ENCODE results near the gene DPH6.
"Not testable (repeated sequence)": the region's sequence is repeated elsewhere in the genome, so short reads cannot be mapped to it uniquely, and the experiment has no call there.

Gene DPH6

DNA sequence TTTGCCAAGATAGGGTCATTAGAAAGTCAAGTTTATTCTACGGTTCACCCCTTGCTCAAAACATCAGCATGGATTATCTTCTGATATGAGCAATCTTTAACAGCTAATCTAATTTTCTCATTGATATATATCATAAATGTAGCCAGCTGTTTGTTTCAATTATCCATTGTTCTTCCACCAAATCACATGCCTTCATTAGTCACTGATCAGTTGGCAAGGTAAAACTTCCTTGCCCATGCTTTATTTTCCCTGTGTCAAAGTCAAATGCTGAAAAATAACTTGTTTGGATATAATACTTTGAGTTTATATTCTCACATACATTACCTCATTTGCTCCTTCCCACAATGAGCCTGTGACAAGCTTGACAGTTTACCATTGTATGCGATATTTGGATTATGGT lies 60.6 kb downstream of the DPH6 start:
- DNase-seq (ENCODE audit: low read depth) = no peak

DNA sequence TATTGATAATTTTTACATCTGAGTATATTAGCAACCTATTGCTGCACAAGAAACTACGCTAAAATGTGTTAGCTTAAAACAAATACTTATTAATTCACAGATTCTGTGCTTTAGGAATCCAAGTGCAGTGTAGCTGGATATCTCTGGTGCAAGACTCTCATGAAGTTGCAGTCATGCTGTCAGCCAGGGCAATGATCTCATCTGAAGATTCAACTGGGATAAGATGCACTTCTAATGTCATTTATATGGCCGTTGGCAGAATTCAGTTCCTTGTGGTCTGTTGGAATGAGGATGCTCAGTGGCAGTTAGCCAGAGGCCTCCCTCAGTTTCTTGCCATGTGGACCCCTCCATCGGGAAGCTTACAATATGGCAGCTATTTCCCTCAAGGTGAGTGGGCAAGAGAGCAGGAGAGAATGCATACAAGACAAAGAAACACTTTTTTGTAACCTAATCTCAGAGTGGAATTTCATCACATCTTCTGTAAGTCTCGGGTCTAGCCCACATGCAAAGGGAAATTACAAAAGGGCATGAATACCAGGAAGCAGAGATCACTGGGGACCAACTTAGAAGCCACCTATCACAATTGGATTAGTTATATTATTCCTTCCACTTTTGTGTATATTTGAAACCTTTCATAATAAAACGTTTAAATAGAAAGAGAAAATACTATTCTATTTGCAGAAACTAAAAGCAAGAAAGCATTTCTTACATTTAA lies 61.6 kb downstream of the DPH6 start:
- DNase-seq (ENCODE audit: low read depth) = no peak

DNA sequence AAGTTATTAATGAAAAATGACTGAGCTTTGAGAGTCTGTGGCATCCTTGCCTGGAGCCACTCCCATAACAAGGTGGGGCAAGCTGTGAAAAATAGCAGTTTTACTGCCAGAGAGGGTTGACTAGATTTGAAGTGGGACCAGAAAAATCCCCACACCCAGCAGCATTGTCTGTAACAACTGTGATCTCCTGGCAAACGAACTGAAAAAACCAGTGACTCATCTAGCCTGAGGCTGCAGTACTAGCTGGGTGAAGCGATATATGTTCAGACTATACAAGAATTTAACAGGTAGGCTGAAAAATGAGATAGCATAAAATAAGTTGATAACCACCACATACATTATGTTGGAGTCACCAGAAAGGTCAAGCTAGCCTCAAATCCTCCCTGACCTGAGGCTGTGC lies 64.0 kb downstream of the DPH6 start:
- DNase-seq (ENCODE audit: low read depth) = peak; percentile 19

DNA sequence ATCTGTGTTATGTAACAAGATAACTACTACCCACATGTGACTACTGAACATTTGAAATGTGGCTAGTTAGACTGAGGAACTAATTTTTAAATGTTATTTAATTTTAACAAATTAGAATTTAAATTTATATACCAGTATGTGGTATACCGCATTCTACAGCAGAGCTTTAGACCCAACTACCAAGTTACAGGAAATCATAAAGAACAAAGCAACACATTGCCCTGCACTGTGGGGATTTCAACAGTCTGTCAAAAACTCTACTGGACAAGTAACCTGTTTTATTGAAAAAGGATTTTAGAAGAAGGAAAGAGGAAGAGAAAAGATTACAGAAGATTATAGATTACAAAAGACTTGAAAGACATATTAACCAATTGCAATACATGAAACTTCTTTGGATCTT lies 64.9 kb downstream of the DPH6 start:
- no peak for DNase-seq (ENCODE audit: low read depth)

DNA sequence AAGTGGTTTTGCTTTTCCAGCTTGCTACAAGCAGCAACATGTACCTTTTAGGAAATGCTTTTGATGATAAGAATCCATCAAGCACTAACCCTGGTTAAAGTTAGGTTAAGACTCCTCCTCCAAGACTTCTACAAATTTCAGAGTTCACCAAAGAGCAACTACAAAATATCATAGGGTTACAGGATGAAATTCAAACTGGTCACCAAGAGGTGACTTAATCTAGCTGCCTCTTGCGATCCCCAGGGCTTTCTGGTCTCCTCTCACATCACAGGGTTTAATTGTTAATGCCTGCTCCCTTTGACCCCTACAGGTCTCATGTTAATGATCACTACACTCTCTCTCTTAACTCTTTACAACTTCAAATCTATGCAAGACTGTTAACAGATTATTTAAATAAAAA lies 66.5 kb downstream of the DPH6 start:
- no peak for DNase-seq (ENCODE audit: low read depth)

DNA sequence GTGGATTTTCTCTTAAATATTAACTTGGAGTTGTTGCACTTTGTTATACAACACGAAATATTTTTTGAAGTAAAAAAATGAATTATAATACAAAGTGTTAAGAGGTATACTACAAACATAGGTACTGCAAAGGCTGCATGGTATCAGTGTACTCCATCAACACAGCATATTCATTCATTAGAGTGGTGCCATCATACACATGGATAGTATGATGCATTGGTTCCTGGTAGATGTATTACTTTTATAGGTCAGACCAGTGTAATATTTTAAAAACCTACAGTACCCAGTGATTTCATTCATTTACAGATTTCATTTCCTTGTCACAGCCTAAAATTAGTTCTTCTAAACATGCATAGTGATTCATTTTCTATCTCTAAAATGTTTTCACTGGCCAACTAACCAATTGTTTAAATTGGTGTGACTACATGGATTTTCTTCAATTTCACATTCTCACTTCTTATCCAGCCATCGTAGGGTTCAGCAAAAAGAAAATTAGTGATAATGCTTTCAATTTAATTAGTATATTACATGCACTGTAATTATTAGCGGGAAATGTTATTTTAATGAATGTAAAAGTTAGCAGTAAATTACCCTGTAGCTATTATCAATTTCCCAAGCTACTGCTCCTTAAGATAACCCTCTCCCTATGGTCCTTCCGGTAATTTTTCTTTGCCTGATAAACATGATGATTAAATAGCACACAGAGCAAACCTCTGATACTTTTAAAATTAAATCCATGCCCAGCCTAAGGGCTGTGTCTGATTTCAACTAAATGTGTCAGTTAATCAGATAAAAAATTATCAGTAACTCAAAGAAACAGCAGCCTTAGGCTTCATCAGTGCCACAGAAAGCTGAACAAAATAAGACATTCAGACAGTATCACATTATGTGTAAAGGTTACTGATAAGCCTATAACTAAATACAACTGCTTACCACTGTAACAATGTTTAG lies 68.4 kb downstream of the DPH6 start:
- no peak for DNase-seq (ENCODE audit: low read depth)

DNA sequence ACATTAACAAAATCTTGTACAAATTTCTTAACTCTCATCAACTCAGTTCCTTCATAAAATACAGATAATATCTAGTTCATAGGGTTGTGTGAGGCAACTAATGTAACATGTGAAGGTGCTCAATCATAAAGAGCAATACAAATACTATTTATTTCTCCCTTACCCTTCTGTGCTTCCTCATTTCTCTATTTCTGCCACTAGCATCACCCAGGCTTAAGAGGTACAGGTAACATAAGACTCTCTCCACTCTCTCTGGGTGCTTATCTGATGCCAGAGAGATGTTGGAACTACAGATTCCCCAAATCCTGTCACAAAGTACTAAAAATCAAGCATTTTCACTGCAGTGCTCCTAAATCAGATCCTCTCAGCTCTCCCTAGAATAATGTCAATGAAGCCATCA lies 74.9 kb downstream of the DPH6 start:
- no peak for DNase-seq (ENCODE audit: low read depth)

DNA sequence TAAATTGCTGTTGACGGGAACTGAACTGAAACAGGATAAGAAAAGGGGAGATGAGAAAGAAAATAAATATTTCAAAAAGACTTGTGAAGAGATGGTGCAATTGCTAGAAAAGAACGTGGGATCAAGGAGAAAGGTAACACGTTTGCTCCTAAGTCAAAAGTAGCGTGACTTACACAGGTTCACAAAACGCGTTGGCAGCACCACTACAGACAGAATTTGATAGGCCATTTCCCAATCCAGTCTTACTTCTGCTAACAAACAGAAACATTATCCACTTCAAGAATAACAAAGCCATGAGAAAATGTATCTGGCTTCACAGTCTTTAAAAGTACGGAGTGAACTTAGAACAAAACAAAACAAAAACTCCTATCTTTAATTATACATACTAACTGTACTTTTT lies 75.5 kb downstream of the DPH6 start:
- no peak for DNase-seq (ENCODE audit: low read depth)

DNA sequence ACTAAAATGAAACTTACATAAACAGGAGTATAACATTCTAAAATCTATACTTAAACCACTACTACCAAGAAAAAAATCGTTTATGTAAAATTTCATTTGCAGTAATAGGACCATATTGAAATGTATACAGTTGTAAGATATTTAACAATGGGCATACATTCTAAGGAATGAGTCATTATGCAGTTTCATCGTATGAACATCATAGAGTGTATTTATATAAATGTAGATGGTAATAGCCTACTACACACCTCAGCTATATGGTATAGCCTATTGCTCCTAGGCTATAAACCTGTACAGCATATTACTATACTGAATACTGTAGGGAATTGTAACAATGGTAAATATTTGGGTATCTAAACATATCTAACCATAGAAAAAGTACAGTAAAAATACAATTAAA lies 79.5 kb downstream of the DPH6 start:
- DNase-seq (ENCODE audit: low read depth) = no peak

DNA sequence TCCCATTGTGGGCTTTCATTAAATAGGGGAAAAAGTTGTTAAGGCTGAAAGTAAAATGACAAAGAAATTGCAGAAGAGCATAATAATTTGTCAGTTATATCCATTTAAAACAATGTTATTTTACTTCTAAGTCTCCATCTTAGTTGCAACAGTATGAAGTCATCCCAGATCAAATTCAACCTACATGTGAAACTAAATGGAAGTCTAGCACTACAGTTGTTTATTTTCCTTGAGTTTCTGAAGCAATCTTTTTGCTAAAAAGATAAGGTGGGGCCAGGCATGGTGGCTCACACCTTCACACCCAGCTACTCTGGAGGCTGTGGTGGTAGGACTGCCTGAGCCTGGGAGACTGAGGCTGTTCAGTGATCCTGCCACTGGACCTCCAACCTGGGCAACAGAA lies 80.2 kb downstream of the DPH6 start:
- no peak for DNase-seq (ENCODE audit: low read depth)

DNA sequence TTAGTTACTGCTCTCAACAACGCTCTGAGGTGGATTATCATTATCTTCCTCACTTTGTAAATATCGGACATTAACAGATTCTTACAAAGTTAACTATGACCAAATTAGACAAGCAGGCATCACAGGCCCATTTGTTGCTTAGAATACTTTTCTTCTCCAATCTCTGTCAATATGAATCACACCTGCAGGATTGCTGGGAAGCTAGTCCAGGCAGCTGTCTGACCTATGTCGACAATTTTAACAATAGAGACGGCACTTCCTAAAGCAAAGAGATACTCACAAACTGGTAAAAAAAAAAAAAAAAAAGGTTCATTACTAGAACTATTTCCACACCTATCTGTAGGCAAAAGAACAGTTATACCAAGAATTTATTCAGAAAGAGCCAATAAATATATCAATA lies 85.3 kb downstream of the DPH6 start:
- DNase-seq (ENCODE audit: low read depth) = no peak

DNA sequence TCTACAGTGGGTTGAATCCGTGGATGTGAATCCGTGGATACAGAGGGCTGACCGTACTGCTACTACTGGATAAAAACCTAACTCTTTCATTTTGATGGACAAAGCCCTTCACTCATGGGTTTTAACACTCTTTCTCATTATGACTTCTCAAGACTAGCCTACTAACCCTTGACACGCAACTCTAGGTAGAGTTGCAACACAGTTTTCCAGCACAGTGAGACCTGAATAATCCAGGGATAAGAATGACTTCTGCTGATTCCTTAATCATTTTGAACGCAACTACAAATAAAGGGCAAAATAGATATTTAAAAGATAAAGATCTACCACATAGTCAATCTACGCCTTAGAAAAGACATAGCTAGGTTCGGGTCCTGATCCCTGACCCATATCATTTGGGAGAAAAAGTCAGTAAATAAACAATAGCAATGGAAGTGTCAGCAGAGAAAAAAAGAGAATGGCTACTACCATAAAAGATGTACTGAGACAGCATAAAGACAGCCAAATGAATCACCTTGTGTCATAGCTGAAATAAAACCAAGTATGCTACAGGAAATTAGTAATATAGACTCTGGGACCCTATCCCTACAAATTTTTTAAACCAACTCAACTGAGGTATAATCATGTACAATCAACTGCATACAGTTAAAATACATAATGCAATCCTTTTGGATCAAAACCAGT lies 87.6 kb downstream of the DPH6 start:
- DNase-seq (ENCODE audit: low read depth) = no peak

DNA sequence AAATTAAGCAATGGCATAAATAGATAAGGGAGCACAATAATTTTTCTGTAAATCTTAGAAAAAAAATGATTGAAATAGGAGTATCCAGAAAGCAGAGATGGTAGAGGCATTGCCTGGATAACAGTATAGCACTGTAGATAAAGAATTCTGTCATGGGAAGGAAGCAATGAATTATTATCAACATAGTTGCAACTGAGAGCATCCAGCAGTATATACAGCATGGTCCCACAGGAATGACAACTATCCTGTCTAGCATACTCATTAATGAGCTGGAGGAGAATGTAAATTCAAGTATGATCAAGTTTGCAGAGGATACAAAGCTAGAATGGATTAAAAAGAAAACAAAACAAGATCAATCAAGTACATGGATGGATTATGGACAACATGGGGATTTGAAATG lies 90.8 kb downstream of the DPH6 start:
- no peak for DNase-seq (ENCODE audit: low read depth)

DNA sequence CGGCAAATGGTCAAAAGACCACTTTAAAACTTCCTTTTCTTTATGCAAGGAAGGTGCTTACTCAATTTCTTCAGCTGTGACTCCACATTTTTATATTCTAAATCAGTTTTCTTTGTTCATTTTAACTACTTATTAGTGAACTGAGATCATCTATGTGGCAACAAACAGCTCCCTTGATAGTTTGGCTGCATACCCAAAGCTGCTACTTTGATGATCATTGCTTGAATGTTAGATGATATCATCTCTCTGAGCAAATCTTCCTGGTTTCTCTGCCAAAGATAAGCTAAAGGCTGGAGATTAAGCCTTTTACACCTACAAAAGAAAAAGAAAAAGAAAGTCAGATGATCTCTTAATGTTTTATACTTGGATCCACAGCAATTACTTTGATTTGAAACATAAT lies 95.5 kb downstream of the DPH6 start:
- DNase-seq (ENCODE audit: low read depth) = peak; percentile 68

DNA sequence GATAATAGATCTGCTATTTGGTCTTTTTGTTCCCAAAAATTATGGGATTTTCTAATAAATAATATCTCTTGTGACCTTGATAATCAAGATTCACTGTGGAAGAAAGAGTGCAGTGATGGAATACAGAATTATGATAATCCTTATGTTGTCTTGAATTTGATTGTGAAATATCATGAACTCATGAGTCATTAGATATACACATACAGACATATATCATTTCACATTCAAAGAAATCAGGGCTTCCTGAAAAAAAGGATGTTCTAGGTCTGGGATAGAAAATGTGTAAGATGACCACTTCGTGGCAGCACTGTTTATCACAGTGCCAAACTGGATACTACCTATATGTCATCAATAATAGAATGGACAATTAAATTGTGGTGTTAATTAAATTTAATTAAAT lies 97.7 kb downstream of the DPH6 start:
- no peak for DNase-seq (ENCODE audit: low read depth)

DNA sequence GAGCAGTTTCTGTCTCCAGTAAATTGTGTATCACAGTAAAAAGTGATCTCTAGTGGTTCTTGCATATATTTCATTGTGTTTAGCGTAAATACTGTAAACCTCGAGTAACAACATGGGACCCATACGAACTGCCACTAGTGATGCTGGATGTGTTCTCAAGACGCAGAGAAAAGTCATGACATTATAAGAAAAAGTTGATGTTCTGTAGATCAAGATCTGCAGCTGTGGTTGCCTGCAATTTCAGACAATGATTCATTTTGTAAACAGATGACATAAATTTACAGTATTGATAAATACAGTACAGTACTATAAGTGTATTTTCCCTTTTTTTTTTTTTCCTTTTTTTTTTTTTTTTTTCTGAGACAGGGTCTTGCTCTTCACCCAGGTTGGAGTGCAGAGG lies 100.1 kb downstream of the DPH6 start:
- no peak for DNase-seq (ENCODE audit: low read depth)

DNA sequence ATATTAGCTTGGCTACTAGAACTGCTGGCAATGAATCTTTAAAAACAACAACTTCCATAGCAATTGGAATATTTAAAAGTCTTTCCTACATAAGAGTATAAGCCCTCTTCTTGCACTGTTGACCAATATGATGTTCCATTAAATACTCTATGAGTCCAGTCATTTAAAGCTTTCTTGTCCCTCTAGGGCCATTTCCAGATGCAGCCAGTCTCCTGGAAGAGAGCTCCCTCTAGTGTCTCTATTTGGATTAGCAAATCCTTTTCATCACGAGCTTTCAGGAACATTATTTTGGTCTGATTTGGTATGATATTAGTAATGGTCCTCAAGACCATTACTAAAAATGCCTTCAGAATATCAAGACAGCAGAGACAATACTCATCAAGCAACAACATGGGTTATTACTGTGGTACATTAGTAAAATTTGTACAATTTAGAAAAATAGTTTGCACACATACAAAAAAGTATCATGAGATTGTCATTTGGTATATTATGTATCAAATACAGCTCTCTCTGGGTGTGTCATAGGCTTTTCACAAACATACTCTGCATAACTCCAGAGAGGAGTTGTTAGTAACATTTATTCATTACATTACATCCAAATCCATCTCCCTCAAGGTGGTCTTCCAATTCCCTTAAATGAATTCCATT lies 101.3 kb downstream of the DPH6 start:
- peak; percentile 36 for DNase-seq (ENCODE audit: low read depth)

DNA sequence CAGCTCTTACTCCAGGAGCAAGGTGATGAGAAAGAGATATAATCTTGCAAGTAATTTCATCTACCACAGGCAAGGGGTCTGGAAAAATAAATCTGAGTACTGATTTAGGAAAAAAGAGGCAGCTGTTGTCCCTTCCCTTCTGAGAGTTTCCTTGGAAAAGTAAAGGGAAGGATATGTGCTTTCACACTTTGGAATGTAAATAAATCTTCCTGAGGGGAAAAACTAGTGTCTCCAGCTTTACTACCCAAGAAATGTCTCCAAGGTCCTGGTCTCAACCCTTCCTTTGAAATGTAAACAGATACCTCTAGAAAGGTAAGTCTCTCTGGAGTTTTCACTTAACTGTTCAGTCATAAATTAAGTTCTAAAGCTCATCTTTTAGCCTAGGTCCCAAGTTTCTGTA lies 102.6 kb downstream of the DPH6 start:
- DNase-seq (ENCODE audit: low read depth) = no peak

DNA sequence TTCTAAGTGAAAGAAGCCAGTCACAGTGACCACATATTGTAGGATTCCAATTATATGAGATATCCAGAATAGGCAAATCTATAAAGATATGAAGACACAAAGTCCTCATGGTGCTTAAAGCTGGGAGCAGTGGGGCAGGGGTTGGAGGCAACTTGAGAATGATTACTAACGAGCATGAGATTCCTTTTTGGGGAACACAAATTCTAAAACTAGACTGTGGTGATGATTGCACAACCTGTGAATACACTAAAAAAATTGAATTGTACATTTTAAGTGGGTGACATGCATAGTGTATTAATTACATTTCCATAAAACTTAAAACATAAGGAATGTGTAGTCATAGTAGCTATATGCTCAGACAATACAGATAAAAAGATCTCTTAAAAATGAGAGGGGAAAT lies 103.2 kb downstream of the DPH6 start:
- DNase-seq (ENCODE audit: low read depth) = no peak

DNA sequence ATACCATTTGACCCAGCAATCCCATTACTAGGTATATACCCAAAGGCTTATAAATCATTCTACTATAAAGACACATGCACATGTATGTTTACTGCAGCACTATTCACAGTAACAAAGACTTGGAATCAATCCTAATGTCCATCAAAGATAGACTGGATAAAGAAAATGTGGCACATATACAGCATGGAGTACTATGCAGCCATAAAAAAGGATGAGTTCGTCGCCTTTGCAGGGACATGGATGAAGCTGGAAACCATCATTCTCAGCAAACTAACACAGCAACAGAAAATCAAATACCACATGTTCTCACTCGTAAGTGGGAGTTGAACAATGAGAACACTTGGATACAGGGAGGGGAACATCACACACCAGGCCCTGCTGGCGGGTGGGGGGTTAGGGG lies 104.7 kb downstream of the DPH6 start:
- DNase-seq (ENCODE audit: low read depth) = not testable (repeated sequence)

DNA sequence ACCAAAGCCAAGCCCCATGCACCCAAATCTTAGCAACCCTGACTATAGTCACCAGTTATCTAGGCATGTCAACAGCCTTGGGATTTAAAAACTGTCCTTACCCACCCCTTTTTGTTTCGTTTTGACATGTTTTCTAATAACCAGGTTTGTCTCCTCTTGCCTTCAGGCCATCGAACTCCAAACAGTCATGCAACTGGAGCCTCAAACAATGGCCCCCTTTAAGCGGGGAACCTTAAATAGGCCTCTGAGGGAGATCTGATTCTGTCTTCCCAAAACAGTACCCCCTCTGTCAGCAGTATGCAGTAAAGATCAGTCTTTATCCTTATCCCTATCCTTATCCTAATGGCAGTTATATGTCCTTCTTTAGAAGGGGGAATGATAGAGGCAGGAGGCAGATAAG lies 105.7 kb downstream of the DPH6 start:
- no peak for DNase-seq (ENCODE audit: low read depth)

DNA sequence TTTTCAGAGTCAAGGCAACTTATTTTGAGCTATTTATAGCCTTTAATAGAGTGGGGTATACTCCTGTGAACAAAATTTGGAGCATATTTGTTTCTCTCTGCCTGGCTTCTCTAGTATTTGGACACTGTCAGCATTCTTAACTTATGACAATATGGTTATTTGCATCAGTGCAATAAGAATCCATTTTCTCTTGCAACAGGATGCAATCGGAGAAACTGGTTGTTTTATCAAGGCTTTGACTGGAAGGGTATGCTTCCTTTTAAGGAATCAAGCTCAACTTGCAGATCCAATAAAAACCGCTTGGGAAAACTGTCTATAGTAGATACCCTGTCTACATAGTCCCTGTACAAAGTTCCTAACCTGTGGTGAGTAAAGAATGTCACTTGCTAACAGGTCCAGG lies 106.7 kb downstream of the DPH6 start:
- peak; percentile 24 for DNase-seq (ENCODE audit: low read depth)

Data from stromal cell of bone marrow (primary cell).